Thyroid gland (tissue), 4 donors: ENCODE measurements around the gene DUOX2.

ENCODE experiments used
- POLR2A ChIP-seq, 2 donors: fragments of 450-650 bp; IDR thresholded peaks; one replicate each; pipeline ENCODE4 v1.6.1; 2017; ENCODE audit warnings: antibody characterized with exemption in 2 of 2, mild to moderate bottlenecking in 2 of 2, moderate library complexity in 1 of 2
- TF ChIP-seq, protein P1 (sequence below), 6 experiments: fragments of 200-600 bp in 3 of 6; fragments of 450-650 bp in 3 of 6; sonication (generic) in 3 of 6; IDR thresholded peaks; one replicate each; pipeline ENCODE4 v1.5.1; 2016 to 2019; ENCODE audit warnings: antibody characterized with exemption in 6 of 6, mild to moderate bottlenecking in 2 of 6, inconsistent platforms in 1 of 6, moderate library complexity in 1 of 6

DNA sequence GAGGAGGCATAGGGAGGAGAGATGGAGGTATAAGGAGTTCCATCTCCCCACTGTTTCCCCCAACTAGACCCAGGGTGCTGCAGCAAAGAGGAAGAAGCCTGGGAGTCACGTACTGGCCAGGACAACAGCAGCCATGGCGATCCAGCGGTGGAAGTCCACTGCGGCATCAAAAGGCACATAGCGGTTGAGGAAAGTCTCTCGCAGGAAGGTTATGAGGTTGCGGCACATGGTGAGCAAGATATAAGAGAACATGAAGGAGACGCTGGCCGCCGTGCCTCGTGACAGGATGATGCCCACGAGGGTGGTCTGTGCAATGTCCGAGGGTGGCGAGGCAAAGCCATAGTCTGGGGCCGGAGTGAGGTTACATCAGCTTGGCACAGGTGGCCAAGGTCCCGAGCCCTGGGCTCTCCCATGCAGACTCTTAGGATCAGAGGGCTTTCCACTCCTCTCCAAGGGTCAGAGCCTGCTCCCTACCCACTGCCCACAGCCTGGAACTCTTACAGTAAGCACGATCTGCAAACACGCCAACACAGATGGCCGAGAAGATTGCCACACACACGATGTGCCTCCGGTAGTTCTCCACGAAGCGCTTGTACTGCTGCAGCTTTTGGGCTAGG, 14.3 kb downstream of the DUOX2 start:
- no peak for TF ChIP-seq POLR2A (IDR thresholded peaks at IDR 0.05)
- TF ChIP-seq, protein P1, sequence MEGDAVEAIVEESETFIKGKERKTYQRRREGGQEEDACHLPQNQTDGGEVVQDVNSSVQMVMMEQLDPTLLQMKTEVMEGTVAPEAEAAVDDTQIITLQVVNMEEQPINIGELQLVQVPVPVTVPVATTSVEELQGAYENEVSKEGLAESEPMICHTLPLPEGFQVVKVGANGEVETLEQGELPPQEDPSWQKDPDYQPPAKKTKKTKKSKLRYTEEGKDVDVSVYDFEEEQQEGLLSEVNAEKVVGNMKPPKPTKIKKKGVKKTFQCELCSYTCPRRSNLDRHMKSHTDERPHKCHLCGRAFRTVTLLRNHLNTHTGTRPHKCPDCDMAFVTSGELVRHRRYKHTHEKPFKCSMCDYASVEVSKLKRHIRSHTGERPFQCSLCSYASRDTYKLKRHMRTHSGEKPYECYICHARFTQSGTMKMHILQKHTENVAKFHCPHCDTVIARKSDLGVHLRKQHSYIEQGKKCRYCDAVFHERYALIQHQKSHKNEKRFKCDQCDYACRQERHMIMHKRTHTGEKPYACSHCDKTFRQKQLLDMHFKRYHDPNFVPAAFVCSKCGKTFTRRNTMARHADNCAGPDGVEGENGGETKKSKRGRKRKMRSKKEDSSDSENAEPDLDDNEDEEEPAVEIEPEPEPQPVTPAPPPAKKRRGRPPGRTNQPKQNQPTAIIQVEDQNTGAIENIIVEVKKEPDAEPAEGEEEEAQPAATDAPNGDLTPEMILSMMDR (IDR thresholded peaks at IDR 0.05): no peak
